Epithelial cell of esophagus (primary cell): Measurements from ENCODE around the gene TIMM23.
"Not testable (repeated sequence)": the region's sequence is repeated elsewhere in the genome, so short reads cannot be mapped to it uniquely, and the experiment has no call there.

Experiments used
- DNase-seq: peaks from one replicate; pipeline ENCODE4 v3.0.0; 2010; ENCODE audit warnings: low read depth
- H3K4me3 ChIP-seq: 2 replicates; pipeline ENCODE4 v1.5.1; 2011; ENCODE audit warnings: mild to moderate bottlenecking, low read length, control low read depth
- TF ChIP-seq, protein P1 (sequence below): IDR thresholded peaks from 2 replicates; pipeline ENCODE4 v1.5.1; 2011; ENCODE audit warnings: low read depth, mild to moderate bottlenecking, low read length, control low read depth, inconsistent platforms; ENCODE audit not compliant: insufficient read depth; ENCODE audit errors: missing control alignments

TIMM23 gene

DNA sequence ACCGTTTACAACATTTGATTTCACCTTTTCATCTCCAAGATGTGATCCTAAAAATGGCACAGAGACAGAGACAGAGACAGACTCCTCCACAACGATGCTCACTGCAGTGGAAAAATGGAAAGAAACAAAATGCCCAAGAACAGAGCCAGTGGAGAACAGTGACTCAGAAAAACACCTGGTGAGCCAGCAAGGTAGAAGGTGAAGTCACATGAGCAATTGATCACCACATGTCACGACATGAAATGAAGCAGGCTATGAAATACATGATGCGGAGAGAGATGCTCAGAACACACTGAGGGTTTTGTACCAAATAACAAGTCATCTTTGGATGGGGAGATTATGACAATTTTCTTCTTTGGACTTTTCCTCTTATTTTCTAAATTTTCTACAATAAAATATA lies 70.2 kb downstream of the TIMM23 start:
- TF ChIP-seq, protein P1, sequence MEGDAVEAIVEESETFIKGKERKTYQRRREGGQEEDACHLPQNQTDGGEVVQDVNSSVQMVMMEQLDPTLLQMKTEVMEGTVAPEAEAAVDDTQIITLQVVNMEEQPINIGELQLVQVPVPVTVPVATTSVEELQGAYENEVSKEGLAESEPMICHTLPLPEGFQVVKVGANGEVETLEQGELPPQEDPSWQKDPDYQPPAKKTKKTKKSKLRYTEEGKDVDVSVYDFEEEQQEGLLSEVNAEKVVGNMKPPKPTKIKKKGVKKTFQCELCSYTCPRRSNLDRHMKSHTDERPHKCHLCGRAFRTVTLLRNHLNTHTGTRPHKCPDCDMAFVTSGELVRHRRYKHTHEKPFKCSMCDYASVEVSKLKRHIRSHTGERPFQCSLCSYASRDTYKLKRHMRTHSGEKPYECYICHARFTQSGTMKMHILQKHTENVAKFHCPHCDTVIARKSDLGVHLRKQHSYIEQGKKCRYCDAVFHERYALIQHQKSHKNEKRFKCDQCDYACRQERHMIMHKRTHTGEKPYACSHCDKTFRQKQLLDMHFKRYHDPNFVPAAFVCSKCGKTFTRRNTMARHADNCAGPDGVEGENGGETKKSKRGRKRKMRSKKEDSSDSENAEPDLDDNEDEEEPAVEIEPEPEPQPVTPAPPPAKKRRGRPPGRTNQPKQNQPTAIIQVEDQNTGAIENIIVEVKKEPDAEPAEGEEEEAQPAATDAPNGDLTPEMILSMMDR, result no peak
- no peak overlapping the region for H3K4me3 ChIP-seq
- peak; percentile 88 for DNase-seq

DNA sequence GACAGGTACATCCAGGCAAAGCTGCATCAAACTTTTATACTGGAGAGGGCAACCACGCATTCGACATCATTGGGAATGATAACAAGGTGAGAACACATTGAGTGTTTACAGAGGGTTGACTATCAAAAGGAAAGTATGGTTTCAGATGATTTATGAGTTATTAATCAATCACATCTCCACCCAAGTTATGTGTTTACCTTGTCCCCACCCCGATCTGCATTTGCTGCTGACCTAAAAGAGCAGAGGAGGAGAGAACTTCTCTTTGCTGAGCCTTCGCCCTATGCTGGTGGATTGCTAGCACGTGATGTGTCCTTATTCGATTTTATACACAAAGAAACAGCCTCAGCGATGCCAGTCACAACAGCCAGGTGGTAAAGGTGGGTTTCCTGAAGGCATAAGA lies 74.0 kb downstream of the TIMM23 start, which contains the start of gene MSMB:
Gene MSMB, minus strand, starts transcription at position 9 of the 400 bp plus-strand sequence. CDS start 32 bp downstream, outside the sequence.
- no peak for DNase-seq
- H3K4me3 ChIP-seq, result no peak within 1 kb of the TSS
- TF ChIP-seq, protein P1, result no peak

DNA sequence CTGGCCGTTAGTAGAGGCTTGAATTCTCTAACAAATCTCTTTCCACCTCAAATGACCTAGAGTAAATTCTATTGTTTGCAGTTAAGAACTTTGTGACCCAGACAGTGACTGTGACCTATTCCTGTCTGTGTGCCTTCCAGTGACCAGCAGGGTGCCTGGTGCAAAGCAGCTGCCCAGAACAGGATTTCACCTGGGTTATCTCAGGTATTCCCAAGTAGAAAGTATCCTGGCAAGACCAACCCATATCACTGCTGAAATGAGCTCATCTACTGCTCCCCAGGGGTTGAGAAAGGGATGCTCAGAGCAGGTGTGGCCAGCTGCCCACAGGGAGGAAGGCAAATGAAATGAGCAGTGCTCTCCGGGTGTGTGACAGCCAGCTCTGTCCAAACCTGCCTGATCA lies 75.9 kb downstream of the TIMM23 start:
- TF ChIP-seq, protein P1, result no peak
- no peak overlapping the region for H3K4me3 ChIP-seq
- DNase-seq, result peak; percentile 60

DNA sequence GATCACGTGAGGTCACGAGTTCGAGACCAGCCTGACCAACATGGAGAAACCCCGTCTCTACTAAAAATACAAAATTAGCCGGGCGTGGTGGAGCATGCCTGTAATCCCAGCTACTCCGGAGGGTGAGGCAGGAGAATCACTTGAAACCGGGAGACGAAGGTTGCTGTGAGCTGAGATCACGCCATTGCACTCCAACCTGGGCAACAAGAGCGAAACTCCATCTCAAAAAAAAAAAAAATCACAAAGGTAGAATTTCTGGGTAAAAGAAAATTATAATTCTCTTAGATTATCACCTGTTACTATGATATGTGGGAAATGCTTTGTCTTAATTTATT lies 77.2 kb downstream of the TIMM23 start:
- not testable (repeated sequence) for H3K4me3 ChIP-seq, DNase-seq

DNA sequence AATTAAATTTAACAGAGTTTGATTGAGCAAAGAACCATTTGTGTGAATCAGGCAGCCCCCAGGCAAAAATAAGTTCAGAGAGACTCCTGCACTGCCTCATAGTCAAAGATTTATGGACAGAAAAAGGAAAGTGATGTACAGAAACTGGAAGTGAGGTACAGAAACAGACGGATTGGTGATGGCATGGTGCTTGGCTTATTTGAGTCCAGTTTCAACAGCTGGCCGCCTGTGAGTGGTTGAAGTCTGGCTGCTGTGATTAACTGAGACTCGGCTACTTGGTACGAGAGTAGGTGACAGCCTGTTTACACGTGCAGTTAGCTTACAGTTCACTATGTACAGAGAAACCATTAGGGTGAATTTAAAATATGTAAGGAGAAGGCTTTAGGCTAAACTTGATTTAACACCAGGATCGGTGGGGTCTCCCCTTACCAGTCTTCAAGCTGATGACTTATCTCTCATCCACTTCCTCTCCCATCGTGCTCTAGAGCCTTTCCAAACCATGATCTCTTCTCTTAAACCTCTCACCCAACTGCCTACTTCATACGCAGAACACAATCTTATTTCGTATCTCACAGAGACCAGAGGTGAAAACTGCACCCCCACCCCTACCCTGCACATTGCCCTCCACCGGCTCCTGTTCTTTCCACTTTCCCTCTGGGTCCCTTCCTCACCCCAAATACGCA lies 78.8 kb downstream of the TIMM23 start:
- TF ChIP-seq, protein P1, result no peak
- peak; percentile 29 for DNase-seq
- H3K4me3 ChIP-seq, result no peak overlapping the region

DNA sequence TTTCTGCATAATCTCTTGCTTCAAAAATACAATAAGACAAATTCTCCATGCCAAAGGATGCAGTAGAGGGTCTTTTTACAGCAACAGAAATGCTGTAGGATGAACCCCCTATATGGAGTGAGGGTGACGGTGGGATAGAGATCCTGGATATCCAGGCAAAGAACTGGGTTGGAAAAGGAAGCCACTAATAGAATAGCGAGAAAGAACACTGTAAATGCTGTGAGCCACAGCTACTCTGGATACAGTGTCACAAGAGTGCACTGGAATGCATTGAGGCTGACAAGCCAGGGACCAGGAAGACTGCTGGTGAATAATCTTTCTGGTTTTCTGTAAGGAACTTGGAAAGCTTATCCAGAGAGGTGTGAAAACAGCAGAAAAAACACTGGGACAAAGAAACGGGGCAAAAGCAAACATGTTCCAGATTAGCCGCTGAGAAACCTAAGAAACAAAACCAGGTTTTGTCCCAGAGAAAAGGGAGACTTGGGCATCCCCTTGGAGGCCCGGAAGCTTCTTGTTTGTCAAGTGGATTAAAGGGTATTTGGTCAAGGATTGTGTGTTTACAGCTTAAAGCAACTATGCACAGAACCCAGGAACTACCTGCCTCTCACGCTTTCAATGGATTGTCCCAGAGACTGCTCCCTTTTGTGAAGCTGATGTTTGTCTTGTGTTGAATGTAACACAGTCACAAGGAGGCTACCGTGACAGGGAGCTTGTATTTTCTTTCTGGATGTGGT lies 79.9 kb downstream of the TIMM23 start:
- H3K4me3 ChIP-seq, result no peak overlapping the region
- peak; percentile 17 for DNase-seq
- TF ChIP-seq, protein P1, result no peak

DNA sequence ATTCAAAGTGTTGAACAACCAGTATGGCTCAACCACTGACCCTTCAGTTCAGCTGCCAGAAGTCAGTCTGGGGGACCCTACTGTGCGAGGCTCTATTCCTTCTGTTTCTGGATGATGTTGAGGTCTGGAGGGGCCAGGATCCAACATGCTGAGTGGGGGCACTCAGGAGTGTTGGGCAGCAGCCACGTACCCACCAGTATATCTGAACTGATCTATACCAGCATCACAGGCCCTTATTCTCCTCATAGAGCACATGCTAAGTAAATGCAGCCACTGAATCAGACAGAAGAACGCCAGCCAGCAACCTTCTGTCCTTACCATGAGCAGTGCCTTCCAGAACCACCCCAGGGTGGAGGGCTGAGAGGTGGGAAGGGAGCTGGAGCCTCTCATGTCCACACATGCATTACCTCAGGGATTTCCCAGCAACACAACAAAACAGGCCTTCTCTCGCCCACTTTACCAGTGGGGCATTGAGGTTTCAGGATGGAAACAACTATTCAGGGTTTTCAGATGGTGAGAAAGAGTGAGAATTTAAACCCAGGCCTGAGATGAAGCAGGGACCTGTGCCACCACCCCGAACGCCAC lies 80.6 kb downstream of the TIMM23 start:
- TF ChIP-seq, protein P1, result no peak
- peak; percentile 70 for DNase-seq
- H3K4me3 ChIP-seq, result no peak overlapping the region
